IgD-negative memory B cell (primary cell): ENCODE results near the gene GRAMD1B. TPM values are rescaled to one million over a fixed set of nuclear protein-coding genes. Genes with fewer than 3 reads are reported as not detected.

Experiments used
- H3K27ac Mint-ChIP-seq, 3 donors: one replicate each; pipeline ENCODE4 v1.8.0; 2020 to 2022; ENCODE audit warnings: mild to moderate bottlenecking in 3 of 3, mixed read lengths in 3 of 3, moderate library complexity in 1 of 3
- H3K27me3 Mint-ChIP-seq: one replicate; pipeline ENCODE4 v1.8.0; 2021; ENCODE audit warnings: mixed read lengths
- H3K36me3 Mint-ChIP-seq: one replicate; pipeline ENCODE4 v1.8.0; 2020; ENCODE audit warnings: mild to moderate bottlenecking, mixed read lengths
- H3K4me1 Mint-ChIP-seq, 3 donors: one replicate each; pipeline ENCODE4 v1.8.0; 2020 to 2022; ENCODE audit warnings: mixed read lengths in 3 of 3, mild to moderate bottlenecking in 1 of 3
- H3K4me3 Mint-ChIP-seq, 4 donors: one replicate each; pipeline ENCODE4 v1.8.0; 2020 to 2022; ENCODE audit warnings: mild to moderate bottlenecking in 4 of 4, mixed read lengths in 4 of 4, moderate library complexity in 3 of 4
- H3K9me3 Mint-ChIP-seq, 3 donors: one replicate each; pipeline ENCODE4 v1.8.0; 2020 to 2021; ENCODE audit warnings: mixed read lengths in 3 of 3, mild to moderate bottlenecking in 1 of 3
- polyA plus RNA-seq: library from polyadenylated mRNA; unstranded; fragments of 300-500 nt; fragmentation: Illumina TruSeq; gene quantifications from one replicate; pipeline ENCODE4 v1.2.3, GENCODE V29; 2021

GRAMD1B gene
- polyA plus RNA-seq, 1 donor from 2014 or later: not detected

DNA sequence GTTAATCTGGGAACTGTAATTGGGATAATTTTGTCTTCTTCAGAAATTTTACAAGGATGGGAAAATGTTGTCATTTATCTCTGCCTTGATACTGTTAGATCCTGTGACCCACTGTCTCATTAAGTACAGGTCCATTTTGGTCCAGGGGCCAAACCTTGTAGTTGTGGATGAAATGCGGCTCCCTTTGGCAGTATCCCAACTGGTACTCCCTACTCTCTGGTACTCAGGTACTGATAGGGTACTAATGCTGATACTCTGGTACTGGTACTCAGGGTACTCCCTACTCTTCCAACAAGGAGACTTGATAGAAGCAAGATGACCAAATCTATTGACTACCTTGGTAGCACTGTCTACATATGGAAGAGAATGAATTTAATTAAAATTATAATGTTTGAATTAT, 97.9 kb downstream of the GRAMD1B start:
- no peaks in the 10 kb centered on the region for H3K9me3 Mint-ChIP-seq
- H3K4me1 Mint-ChIP-seq: no peaks in the 10 kb centered on the region
- no peak overlapping the region for H3K27ac Mint-ChIP-seq
- no peak overlapping the region for H3K4me3 Mint-ChIP-seq
- H3K36me3 Mint-ChIP-seq: peaks cover 2% of the 10 kb centered on the region
- peaks cover 3% of the 10 kb centered on the region for H3K27me3 Mint-ChIP-seq

DNA sequence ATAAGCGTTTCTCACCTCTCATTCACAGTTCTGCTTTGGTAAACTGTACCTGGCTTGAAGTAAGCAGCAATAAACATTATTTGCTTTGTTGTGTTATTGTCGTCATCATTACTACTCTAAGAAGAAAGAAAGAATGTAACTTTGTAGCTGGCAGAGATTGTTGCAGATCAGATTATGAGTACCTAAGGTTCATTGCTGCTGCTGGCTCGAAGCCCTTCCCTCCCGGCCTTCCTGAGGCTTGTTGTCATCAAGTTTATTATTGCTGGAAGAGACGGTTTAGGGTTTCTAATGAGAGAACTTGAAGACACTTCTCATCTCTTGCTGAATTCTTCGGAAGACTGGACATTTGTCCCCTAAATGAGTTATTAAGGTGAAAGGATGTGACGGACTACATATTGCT, 101.3 kb downstream of the GRAMD1B start:
- peaks cover 0 to 3% (median 0%) of the 10 kb centered on the region in 3 donors for H3K9me3 Mint-ChIP-seq
- H3K36me3 Mint-ChIP-seq: peaks cover 2% of the 10 kb centered on the region
- peaks cover 3% of the 10 kb centered on the region for H3K27me3 Mint-ChIP-seq
- H3K4me1 Mint-ChIP-seq: no peaks in the 10 kb centered on the region
- no peak overlapping the region for H3K27ac Mint-ChIP-seq
- no peak overlapping the region for H3K4me3 Mint-ChIP-seq

DNA sequence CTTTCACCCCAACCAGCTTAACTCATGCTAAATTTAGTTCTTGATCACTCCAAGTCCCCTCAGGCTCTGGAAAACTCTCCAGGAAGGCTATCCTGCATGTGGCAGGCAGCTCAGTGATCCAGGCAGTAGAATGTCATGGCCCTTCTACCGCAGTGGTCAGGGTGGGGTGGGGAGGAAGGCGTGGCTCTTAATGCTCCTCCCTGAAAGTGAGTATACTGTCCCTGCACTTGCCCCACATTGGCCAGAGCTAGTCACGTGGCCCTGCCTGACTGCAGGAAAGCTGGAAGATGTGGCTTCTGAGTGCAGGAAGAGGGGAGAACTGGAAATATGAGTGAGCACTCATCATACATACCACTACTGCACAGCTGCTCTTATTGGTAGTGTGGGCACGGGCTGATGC, 102.1 kb downstream of the GRAMD1B start:
- Mint-ChIP-seq H3K4me3 (no peak overlapping the region), H3K36me3 (peaks cover 2% of the 10 kb centered on the region), H3K9me3 (peaks cover 0 to 6% (median 0%) of the 10 kb centered on the region in 3 donors), H3K27me3 (peaks cover 3% of the 10 kb centered on the region), H3K27ac (no peak overlapping the region), H3K4me1 (no peaks in the 10 kb centered on the region)

DNA sequence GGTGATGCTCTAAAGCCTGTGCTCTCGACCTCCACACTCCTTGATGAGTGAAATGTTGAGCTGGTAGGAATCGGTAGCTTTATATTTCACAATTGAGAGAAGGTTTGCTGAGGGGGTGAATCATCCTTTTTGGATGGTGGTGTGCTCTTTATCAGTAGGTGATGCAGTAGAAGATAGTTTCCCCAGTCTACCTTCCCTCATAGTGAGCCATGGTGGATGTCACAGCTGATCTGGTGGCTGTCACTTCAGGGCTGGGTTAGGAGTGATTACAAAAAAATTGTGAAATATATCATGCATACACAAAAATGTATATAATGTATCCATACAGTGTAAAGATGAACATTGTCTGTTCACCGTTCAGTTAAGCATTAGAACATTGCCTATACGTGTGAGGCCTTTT, 105.3 kb downstream of the GRAMD1B start:
- H3K27me3 Mint-ChIP-seq: no peaks in the 10 kb centered on the region
- no peak overlapping the region for H3K27ac Mint-ChIP-seq
- no peaks in the 10 kb centered on the region for H3K4me1 Mint-ChIP-seq
- H3K36me3 Mint-ChIP-seq: peaks cover 2% of the 10 kb centered on the region
- no peak overlapping the region for H3K4me3 Mint-ChIP-seq
- H3K9me3 Mint-ChIP-seq: peaks cover 0 to 6% (median 0%) of the 10 kb centered on the region in 3 donors

DNA sequence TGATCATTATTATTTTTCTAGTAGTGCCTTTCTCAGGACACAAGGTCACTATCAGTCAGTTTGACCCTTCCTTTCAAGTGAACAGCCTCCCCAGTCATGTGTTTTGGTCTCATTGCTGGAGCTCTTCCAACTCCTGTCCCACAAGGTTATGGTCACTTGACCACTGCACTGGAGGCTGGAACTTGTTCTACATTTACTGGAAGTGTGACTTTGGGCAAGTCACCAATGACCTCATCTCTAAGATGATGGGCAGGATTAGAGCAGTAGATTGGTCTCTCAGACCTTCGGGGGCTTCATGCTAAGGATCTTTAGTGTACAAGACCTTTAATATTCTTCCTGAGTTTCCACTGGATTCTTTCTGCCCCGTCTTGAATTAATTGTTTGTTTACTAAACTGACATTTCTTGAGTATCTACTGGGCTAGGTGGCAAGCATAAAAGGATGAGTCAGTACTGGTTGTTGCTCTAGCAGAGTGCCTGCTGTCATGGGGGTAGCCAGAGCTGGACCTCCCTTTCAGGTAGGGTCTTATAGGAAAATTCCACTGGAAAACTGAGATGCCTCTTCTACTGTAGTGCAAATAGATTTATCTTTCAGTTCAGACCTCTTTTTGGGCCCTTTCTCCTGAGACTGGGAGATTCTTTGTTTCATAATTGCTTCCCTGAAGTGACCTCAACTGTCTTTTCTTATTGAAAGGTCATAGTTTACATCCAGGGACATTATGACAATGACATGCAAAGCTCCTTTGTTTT, 106.8 kb downstream of the GRAMD1B start:
- H3K27me3 Mint-ChIP-seq: no peaks in the 10 kb centered on the region
- H3K4me1 Mint-ChIP-seq: no peaks in the 10 kb centered on the region
- H3K9me3 Mint-ChIP-seq: peaks cover 0 to 6% (median 0%) of the 10 kb centered on the region in 3 donors
- no peak overlapping the region for H3K27ac Mint-ChIP-seq
- no peak overlapping the region for H3K4me3 Mint-ChIP-seq
- no peaks in the 10 kb centered on the region for H3K36me3 Mint-ChIP-seq

DNA sequence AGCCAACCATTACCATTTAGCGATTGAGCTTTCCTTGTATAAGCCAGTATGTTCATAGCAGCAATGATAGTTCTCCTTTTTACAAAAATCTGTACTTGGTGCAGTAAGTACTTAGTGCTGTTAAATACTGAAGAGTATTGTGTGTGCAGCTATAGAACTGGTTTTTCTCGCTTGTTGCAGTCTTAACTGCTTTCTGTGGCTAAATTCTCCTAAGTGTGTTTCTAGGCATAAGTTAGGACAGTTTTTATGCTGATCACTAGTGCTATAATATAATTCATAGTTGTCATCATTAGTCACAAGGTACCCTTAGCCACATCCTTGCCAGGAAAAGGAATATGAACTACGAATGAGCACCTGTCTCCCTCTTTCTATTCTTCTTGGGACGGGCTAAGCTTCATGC, 107.7 kb downstream of the GRAMD1B start:
- no peak overlapping the region for H3K27ac Mint-ChIP-seq
- no peak overlapping the region for H3K4me3 Mint-ChIP-seq
- H3K27me3 Mint-ChIP-seq: no peaks in the 10 kb centered on the region
- H3K4me1 Mint-ChIP-seq: no peaks in the 10 kb centered on the region
- peaks cover 0 to 6% (median 0%) of the 10 kb centered on the region in 3 donors for H3K9me3 Mint-ChIP-seq
- H3K36me3 Mint-ChIP-seq: no peaks in the 10 kb centered on the region

DNA sequence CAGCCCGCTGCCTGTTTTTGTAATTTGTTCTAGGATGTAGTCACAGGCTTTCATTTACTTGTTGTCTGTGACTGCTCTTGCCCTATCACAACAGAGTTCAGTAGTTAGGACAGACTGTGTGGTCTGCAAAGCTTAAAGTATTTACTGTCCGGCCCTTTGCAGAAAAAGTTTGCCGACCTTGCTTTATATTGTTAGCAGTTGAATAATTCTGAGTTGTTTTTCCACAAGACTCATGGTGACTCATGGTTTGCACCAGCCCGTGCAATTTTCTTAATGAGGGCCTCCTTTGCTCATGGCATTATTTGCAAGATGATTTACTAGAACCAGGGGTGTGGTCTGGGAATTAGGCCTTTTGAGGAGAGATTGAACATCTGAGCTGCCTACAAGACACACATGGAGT, 113.7 kb downstream of the GRAMD1B start:
- Mint-ChIP-seq H3K27ac (no peak overlapping the region), H3K4me1 (peaks cover 0 to 8% (median 2%) of the 10 kb centered on the region in 3 donors), H3K4me3 (no peak overlapping the region), H3K27me3 (peaks cover 2% of the 10 kb centered on the region), H3K9me3 (no peaks in the 10 kb centered on the region), H3K36me3 (no peaks in the 10 kb centered on the region)

DNA sequence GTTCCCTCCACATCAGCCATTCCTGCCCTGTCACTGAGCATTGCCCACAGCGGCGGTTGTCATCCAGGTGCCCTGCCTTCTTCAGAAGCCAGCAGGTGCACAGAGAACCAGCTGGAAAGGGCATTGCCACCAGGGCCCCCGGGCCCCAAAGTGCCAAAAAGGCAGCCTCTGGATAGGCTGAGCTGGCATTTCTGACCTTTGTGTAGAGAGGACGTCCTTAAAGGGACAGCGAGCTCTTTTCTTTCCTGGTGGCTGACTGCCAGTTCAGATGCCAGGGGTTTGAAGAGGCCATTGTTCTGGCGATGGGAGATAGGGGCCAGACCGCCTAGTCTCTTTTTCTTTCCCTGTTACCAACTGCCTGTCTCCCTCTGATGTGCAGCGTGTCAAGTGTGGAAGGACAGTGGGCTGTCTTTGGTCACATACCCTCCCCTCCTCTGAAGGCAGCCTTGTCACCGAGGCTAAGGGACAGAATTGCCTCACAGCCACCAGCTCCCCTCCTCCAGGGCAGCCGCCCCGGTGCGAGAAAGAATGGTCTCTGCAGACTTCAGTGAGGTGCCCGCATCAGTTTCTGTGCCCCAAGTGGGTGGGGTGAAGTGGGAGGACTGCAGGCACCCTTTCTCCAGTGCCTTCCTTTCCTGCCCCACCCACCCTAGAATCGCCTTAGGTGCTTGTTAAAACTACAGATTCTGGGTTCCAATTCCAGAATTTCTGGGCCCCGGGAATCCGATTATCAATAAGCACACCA, 114.7 kb downstream of the GRAMD1B start:
- Mint-ChIP-seq H3K27ac (no peak overlapping the region), H3K9me3 (no peaks in the 10 kb centered on the region), H3K4me1 (peaks cover 0 to 8% (median 2%) of the 10 kb centered on the region in 3 donors), H3K36me3 (no peaks in the 10 kb centered on the region), H3K4me3 (no peak overlapping the region), H3K27me3 (peaks cover 2% of the 10 kb centered on the region)

DNA sequence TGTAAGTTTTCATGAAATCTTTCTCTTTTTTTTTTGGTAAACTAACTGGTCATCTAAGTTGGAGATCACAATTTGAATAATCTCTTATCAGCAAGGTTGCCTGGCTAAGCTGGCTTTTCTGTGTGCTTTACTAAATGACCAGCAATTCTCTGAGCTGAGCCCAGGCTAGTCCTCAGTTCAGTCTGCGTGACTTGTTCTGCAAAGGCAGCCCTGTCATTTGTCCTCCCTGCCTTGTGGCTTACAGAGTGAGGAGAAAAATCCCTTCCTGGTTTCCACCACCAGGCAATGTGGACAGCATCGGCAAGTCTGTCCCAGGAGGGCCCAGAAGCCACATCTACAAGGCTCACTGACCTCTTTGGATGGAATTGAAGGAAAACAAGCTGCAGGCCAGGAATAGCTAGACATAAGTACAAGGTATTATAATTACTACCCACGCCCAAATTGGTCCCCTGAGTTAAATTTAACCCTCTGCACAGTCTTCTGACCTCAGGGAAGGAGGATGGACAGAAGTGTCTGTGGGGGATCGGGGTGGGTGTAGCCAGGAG, 115.7 kb downstream of the GRAMD1B start:
- peaks cover 2% of the 10 kb centered on the region for H3K27me3 Mint-ChIP-seq
- no peak overlapping the region for H3K4me3 Mint-ChIP-seq
- peak overlapping the region in 1 of 3 donors; percentile 48 for H3K27ac Mint-ChIP-seq
- peaks cover 0 to 8% (median 2%) of the 10 kb centered on the region in 3 donors for H3K4me1 Mint-ChIP-seq
- no peaks in the 10 kb centered on the region for H3K36me3 Mint-ChIP-seq
- no peaks in the 10 kb centered on the region for H3K9me3 Mint-ChIP-seq

DNA sequence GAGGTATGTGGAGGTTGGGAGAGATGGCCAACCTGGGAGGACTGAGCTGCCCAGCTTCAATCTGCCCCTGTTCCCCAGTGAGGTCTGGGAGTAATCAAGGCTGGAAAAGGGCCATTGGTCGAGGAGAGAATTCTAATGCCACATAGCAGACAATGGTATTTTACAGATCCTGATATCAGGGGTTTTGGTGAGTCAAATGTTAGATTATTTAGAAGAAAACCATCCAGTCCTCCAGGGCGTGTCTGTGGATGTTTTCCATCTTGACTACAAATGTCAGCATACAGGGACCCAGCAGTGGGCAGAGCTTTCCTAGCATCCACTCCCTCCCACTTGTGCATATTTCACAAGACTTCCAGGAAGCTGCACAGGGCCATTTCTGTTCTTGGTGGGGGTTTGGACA, 116.4 kb downstream of the GRAMD1B start:
- peaks cover 2% of the 10 kb centered on the region for H3K27me3 Mint-ChIP-seq
- no peaks in the 10 kb centered on the region for H3K36me3 Mint-ChIP-seq
- H3K4me3 Mint-ChIP-seq: no peak overlapping the region
- peaks cover 0 to 8% (median 2%) of the 10 kb centered on the region in 3 donors for H3K4me1 Mint-ChIP-seq
- peak overlapping the region in 2 of 3 donors; percentile 2 to 54 for H3K27ac Mint-ChIP-seq
- H3K9me3 Mint-ChIP-seq: no peaks in the 10 kb centered on the region

DNA sequence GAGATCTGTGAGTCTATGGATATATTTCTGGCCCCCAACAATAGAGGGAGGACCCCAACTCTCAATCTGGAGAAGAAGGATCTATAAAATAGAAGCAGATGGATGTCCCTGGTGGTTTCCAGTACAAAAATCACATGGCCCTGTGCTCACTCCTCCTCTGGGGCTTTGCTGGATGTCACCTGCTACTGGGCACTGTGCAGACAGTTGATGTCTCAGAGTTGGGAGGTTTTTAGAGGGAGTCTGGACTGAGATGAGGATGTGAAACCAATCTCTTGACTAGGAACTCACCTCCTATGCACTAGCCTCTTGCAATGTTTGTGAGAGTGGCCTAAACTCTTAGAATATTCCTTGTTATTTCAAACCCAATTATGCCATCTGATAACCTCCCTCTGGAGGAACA, 117.1 kb downstream of the GRAMD1B start:
- peaks cover 2% of the 10 kb centered on the region for H3K27me3 Mint-ChIP-seq
- no peak overlapping the region for H3K27ac Mint-ChIP-seq

DNA sequence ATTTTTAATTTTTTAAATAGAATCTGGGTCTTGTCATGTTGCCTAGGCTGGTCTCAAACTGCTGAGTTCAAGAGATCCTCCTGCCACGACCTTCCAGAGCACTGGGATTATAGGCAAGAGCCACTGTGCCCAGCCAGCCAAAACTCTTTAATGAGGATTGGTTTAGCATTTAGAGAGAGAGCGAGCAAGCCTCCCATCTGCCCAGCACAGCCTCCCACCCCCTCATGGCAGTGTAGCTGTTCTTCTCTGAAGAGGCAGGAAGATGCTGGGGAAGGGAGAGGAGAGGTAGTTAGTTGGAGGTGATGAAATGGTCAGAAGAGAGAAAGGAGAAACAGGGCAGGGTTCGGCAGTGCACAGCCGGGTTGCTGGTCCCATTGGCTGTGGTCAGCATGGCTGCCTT, 118.7 kb downstream of the GRAMD1B start:
- Mint-ChIP-seq H3K4me3 (no peak overlapping the region), H3K36me3 (no peaks in the 10 kb centered on the region), H3K9me3 (no peaks in the 10 kb centered on the region), H3K4me1 (peaks cover 0 to 8% (median 2%) of the 10 kb centered on the region in 3 donors), H3K27me3 (peaks cover 2% of the 10 kb centered on the region), H3K27ac (no peak overlapping the region)

More for the DNA sequence above, 117.1 kb downstream of the GRAMD1B start:
- H3K36me3 Mint-ChIP-seq: no peaks in the 10 kb centered on the region
- peak overlapping the region in 1 of 4 donors; percentile 77 for H3K4me3 Mint-ChIP-seq
- H3K4me1 Mint-ChIP-seq: peaks cover 0 to 8% (median 2%) of the 10 kb centered on the region in 3 donors
- H3K9me3 Mint-ChIP-seq: no peaks in the 10 kb centered on the region

DNA sequence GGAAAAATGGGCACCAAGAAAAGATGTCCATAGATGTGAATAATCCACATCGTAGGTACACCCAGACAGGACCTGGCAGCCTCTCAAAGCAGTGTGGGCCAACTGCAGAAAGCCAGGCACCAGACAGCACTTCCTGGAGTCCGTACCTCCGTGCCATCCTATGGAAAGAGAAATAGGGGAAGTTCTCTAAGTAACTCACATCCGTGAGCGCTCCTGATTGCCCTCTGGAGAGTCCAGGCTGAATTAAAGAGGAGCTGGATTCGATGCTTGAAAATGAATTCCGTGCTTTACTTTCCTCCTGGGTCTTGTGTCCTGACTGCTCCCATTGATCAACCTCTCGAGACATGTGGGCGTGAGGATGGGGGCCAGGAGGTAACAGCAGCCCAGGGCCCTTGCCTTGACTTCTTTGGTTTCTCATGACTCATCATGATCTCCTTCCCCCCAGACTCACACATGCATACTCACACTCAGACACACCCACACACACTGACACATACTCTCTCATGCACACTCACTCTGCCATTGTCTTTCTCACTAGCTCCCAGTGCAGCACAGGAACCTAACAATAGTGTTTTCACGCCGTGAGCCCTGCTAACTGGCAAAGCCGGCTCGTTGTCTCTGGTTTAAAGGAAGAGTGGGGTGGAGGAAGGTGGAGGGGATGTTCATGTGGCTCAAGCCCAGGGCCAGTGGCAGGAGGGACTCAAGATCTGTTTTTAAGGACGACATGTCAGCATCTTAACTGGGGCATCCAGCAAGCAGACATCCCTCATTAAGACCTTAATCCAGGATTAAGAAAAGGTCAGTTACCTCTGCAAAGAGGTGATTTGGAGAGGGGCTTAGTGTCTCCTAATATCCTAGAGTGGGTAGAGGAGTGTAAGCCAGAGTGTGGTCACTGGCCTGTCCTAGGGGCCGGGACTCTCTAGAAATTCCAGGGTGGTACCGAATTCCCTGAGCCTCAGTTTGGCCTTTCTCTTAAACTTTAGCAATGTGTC, 120.2 kb downstream of the GRAMD1B start:
- Mint-ChIP-seq H3K36me3 (no peaks in the 10 kb centered on the region), H3K9me3 (peaks cover 0 to 2% (median 0%) of the 10 kb centered on the region in 3 donors), H3K4me3 (no peak overlapping the region), H3K27ac (no peak overlapping the region), H3K4me1 (peaks cover 0 to 8% (median 2%) of the 10 kb centered on the region in 3 donors), H3K27me3 (peaks cover 2% of the 10 kb centered on the region)

DNA sequence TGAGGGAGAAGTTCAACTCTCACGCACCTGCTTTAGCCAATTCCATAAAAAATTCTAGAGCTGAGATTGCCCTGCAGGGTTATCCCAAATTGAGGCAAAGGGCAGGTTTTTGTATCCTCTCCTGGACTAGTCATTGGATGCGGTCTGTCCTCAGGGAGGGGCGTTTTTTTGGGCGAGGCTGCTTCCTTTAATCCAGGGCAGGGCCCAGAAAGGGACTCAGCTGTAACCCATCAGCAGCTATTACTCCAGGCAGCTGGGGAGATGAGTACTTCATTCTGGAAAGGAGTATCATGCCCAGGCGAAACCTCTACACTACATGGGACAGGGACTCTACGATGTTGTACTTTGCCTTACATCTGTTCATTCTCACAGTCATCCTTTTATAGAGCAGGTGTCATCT, 121.0 kb downstream of the GRAMD1B start:
- Mint-ChIP-seq H3K27me3 (peaks cover 2% of the 10 kb centered on the region), H3K27ac (no peak overlapping the region), H3K4me1 (peaks cover 0 to 5% (median 2%) of the 10 kb centered on the region in 3 donors), H3K36me3 (no peaks in the 10 kb centered on the region), H3K4me3 (no peak overlapping the region), H3K9me3 (peaks cover 0 to 2% (median 0%) of the 10 kb centered on the region in 3 donors)
